ENCODE data around the gene TLE5. TPM values are rescaled to one million over a fixed set of nuclear protein-coding genes. Genes with fewer than 3 reads are reported as not detected.

The TLE5 gene
- total and polyA plus RNA-seq, 2 donors (not counting 3 experiments of a cell fraction or from before 2014, with no cell fraction given), result 393 to 574 TPM

- intact Hi-C loops (cut with micrococcal nuclease) (loop anchor here (5.0 kb wide), 1 partner anchor 197 kb away; the partner anchor contains the start of gene ZNF57), dilution Hi-C loops (cut with MboI; ENCODE audit: extremely low pct_ligation_motif_present, low sequenced_read_pairs) (no loop called here)
- no peaks in the 10 kb centered on the region for H3K9me1 ChIP-seq (replicated peaks; ENCODE audit: control insufficient read depth, extremely low read depth, insufficient read depth, low read length)
- DNase-seq (ENCODE audit: low read depth, low spot score) (no peak), FAIRE-seq (no peak)
- POLR2A ChIA-PET, result interaction anchor here (1.5 kb wide), 1 partner anchor 149 kb away, joined by 3 read pairs; no protein-coding TSS in a partner anchor
- H3K4me2 ChIP-seq (ENCODE audit: insufficient read depth, low read length), result no peak overlapping the region
- BruUV-seq (replicated peaks), result no TSS peak
- no peak overlapping the region for H3K9ac ChIP-seq (replicated peaks; ENCODE audit: extremely low read depth, insufficient read depth, low read length)
- TF ChIP-seq GATA2 (IDR thresholded peaks at IDR 0.05; ENCODE audit: insufficient read depth, insufficient read length, low read depth, low read length) (no peak), MAX (IDR thresholded peaks at IDR 0.05; ENCODE audit: insufficient read depth, insufficient read length) (no peak), JUN (IDR thresholded peaks at IDR 0.05; ENCODE audit: borderline replicate concordance, insufficient read depth, insufficient read length, low read depth) (no peak), CTCF (IDR thresholded peaks at IDR 0.05; ENCODE audit: extremely low read depth in 1 of 2, insufficient read depth in 1 of 2, low read depth in 1 of 2, low read length in 2 of 2) (no peak)
- H3K9me3 ChIP-seq (replicated peaks; ENCODE audit: control insufficient read depth, insufficient read depth, low read length), result no peaks in the 10 kb centered on the region
- H4K20me1 ChIP-seq (replicated peaks; ENCODE audit: control insufficient read depth, extremely low read depth, insufficient read depth, low read length), result no peaks in the 10 kb centered on the region
- no peak overlapping the region for H2AFZ ChIP-seq (ENCODE audit: low read depth, low read length)
- H3K27me3 ChIP-seq (ENCODE audit: control insufficient read depth in 2 of 2, insufficient read depth in 2 of 2, low read length in 2 of 2), result no peaks in the 10 kb centered on the region
- H3K36me3 ChIP-seq (ENCODE audit: control insufficient read depth in 2 of 2, extremely low read depth in 1 of 2, insufficient read depth in 2 of 2, low read length in 2 of 2), result peaks cover 0 to 2% of the 10 kb centered on the region in 2 experiments
- CTCF ChIA-PET, result interaction anchor here (1.0 to 6.5 kb wide), 5 partner anchors 9 to 139 kb away, joined by 3 to 200 read pairs (median 7); no protein-coding TSS in a partner anchor
- H3K4me3 ChIP-seq (replicated peaks in 1 of 3; ENCODE audit: insufficient read depth in 1 of 3, low read depth in 1 of 3, low read length in 3 of 3), result no peak overlapping the region
- peaks cover 93% of the 10 kb centered on the region for H3K79me2 ChIP-seq (ENCODE audit: control insufficient read depth, insufficient read depth, low read length)
- no peak overlapping the region for H3K27ac ChIP-seq (ENCODE audit: insufficient read depth, low read depth, low read length)
- peaks cover 36% of the 10 kb centered on the region for H3K4me1 ChIP-seq (ENCODE audit: control insufficient read depth, extremely low read depth, insufficient read depth, low read length)
Observed at GRCh38 chr19:3099347-3100145, 37.3 kb upstream of the TLE5 start.

All from endothelial cell of umbilical vein (primary cell).